ENCODE data around the gene PSMB10. TPM values are rescaled to one million over a fixed set of nuclear protein-coding genes. Genes with fewer than 3 reads are reported as not detected.

PSMB10 gene
- total RNA-seq, 1 experiment from 2014 or later = 41.0 TPM

GRCh38 chr16:67950335-67950843 lies 13.7 kb upstream of the PSMB10 start:
- POLR2A ChIA-PET = no interaction called here
- no peak overlapping the region for H3K27ac ChIP-seq (ENCODE audit: low read depth, low read length)
- H3K79me2 ChIP-seq (ENCODE audit: insufficient read depth, low read length) = no peaks in the 10 kb centered on the region
- H3K9ac ChIP-seq (ENCODE audit: low read length) = no peak overlapping the region
- no peak for DNase-seq (ENCODE audit: low read depth, low spot score)
- CTCF ChIA-PET = no interaction called here
- RAD21 ChIA-PET (ENCODE audit: low non-redundant PET in 1 of 2, low total read pairs in 2 of 2, uncharacterized antibody in 2 of 2, unreplicated experiment in 2 of 2) = no interaction called here
- no TSS peak for BruUV-seq (replicated peaks)
- no peaks in the 10 kb centered on the region for H3K27me3 ChIP-seq (ENCODE audit: insufficient read depth, low read length)
- peaks cover 7 to 14% of the 10 kb centered on the region in 2 experiments; a peak in 3 of 4 replicates for H3K36me3 ChIP-seq (ENCODE audit: control insufficient read depth in 1 of 2, insufficient read depth in 2 of 2, low read length in 2 of 2)
- H3K9me2 ChIP-seq (ENCODE audit: insufficient read depth) = no peaks in the 10 kb centered on the region
- H2AFZ ChIP-seq (ENCODE audit: low read depth, low read length, poor library complexity, severe bottlenecking) = no peak overlapping the region
- no peaks in the 10 kb centered on the region for H3K9me3 ChIP-seq (ENCODE audit: control insufficient read depth in 1 of 2, insufficient read depth in 1 of 2, low read depth in 1 of 2, low read length in 2 of 2)
- H3K4me1 ChIP-seq (ENCODE audit: control insufficient read depth in 1 of 2, insufficient read depth in 2 of 2, low read length in 2 of 2) = no peaks in the 10 kb centered on the region
- no peak for ATAC-seq
- H3K4me2 ChIP-seq (ENCODE audit: low read length) = no peak overlapping the region
- intact Hi-C loops (cut with micrococcal nuclease) = no loop called here
- no peaks in the 10 kb centered on the region for H4K20me1 ChIP-seq (ENCODE audit: insufficient read depth)
- TF ChIP-seq, protein P1, sequence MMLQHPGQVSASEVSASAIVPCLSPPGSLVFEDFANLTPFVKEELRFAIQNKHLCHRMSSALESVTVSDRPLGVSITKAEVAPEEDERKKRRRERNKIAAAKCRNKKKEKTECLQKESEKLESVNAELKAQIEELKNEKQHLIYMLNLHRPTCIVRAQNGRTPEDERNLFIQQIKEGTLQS (IDR thresholded peaks at IDR 0.05) = no peak
- no peak for TF ChIP-seq SRF (IDR thresholded peaks at IDR 0.05; ENCODE audit: low read depth)
- TF ChIP-seq RAD21 (IDR thresholded peaks at IDR 0.05; ENCODE audit: low read depth) = no peak
- no peak for TF ChIP-seq YY1 (IDR thresholded peaks at IDR 0.05; ENCODE audit: extremely low read depth, insufficient replicate concordance, low read depth, low read length)
- TF ChIP-seq SIN3A (IDR thresholded peaks at IDR 0.05; ENCODE audit: low read depth) = no peak
- TF ChIP-seq TCF7L2 (IDR thresholded peaks at IDR 0.05; ENCODE audit: borderline replicate concordance, extremely low read depth, insufficient read depth, insufficient read length) = no peak
- no peak for TF ChIP-seq EGR1 (IDR thresholded peaks at IDR 0.05; ENCODE audit: low read depth)
- TF ChIP-seq FOSL1 (IDR thresholded peaks at IDR 0.05; ENCODE audit: low read depth) = no peak
- TF ChIP-seq CEBPB (IDR thresholded peaks at IDR 0.05; ENCODE audit: low read depth) = no peak
- H3K4me3 ChIP-seq (replicated peaks in 1 of 2; ENCODE audit: low read depth in 1 of 2, low read length in 2 of 2) = no peak overlapping the region

GRCh38 chr16:67949645-67950044 lies 13.0 kb upstream of the PSMB10 start:
- no peaks in the 10 kb centered on the region for H3K27me3 ChIP-seq (ENCODE audit: insufficient read depth, low read length)
- peaks cover 7 to 14% of the 10 kb centered on the region in 2 experiments; a peak in 3 of 4 replicates for H3K36me3 ChIP-seq (ENCODE audit: control insufficient read depth in 1 of 2, insufficient read depth in 2 of 2, low read length in 2 of 2)
- no peaks in the 10 kb centered on the region for H3K9me2 ChIP-seq (ENCODE audit: insufficient read depth)
- no peak overlapping the region for H3K4me3 ChIP-seq (replicated peaks in 1 of 2; ENCODE audit: low read depth in 1 of 2, low read length in 2 of 2)
- no peaks in the 10 kb centered on the region for H4K20me1 ChIP-seq (ENCODE audit: insufficient read depth)
- ChIA-PET RAD21 (ENCODE audit: low non-redundant PET in 1 of 2, low total read pairs in 2 of 2, uncharacterized antibody in 2 of 2, unreplicated experiment in 2 of 2) (no interaction called here), POLR2A (no interaction called here), CTCF (no interaction called here)
- H2AFZ ChIP-seq (ENCODE audit: low read depth, low read length, poor library complexity, severe bottlenecking) = no peak overlapping the region
- H3K4me1 ChIP-seq (ENCODE audit: control insufficient read depth in 1 of 2, insufficient read depth in 2 of 2, low read length in 2 of 2) = no peaks in the 10 kb centered on the region
- DNase-seq (ENCODE audit: low read depth, low spot score) = no peak
- no peaks in the 10 kb centered on the region for H3K79me2 ChIP-seq (ENCODE audit: insufficient read depth, low read length)
- BruUV-seq (replicated peaks) = no TSS peak
- no peak overlapping the region for H3K27ac ChIP-seq (ENCODE audit: low read depth, low read length)
- TF ChIP-seq ZFX (IDR thresholded peaks at IDR 0.05) (no peak), EZH2 (IDR thresholded peaks at IDR 0.05) (no peak), FOSL1 (IDR thresholded peaks at IDR 0.05; ENCODE audit: low read depth) (no peak), RAD21 (IDR thresholded peaks at IDR 0.05; ENCODE audit: low read depth) (no peak), YY1 (IDR thresholded peaks at IDR 0.05; ENCODE audit: extremely low read depth, insufficient replicate concordance, low read depth, low read length) (no peak), REST (IDR thresholded peaks at IDR 0.05; ENCODE audit: low read depth) (no peak)
- TF ChIP-seq, protein P2, sequence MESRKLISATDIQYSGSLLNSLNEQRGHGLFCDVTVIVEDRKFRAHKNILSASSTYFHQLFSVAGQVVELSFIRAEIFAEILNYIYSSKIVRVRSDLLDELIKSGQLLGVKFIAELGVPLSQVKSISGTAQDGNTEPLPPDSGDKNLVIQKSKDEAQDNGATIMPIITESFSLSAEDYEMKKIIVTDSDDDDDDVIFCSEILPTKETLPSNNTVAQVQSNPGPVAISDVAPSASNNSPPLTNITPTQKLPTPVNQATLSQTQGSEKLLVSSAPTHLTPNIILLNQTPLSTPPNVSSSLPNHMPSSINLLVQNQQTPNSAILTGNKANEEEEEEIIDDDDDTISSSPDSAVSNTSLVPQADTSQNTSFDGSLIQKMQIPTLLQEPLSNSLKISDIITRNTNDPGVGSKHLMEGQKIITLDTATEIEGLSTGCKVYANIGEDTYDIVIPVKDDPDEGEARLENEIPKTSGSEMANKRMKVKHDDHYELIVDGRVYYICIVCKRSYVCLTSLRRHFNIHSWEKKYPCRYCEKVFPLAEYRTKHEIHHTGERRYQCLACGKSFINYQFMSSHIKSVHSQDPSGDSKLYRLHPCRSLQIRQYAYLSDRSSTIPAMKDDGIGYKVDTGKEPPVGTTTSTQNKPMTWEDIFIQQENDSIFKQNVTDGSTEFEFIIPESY (IDR thresholded peaks at IDR 0.05; ENCODE audit: extremely low read depth, insufficient replicate concordance, low read length) = no peak
- ATAC-seq = no peak
- no peak overlapping the region for H3K4me2 ChIP-seq (ENCODE audit: low read length)
- no peak overlapping the region for H3K9ac ChIP-seq (ENCODE audit: low read length)
- intact Hi-C loops (cut with micrococcal nuclease) = no loop called here
- no peaks in the 10 kb centered on the region for H3K9me3 ChIP-seq (ENCODE audit: control insufficient read depth in 1 of 2, insufficient read depth in 1 of 2, low read depth in 1 of 2, low read length in 2 of 2)

All from HCT116 (cell line).